ENCODE results near the gene FAM234A.

The FAM234A gene

DNA sequence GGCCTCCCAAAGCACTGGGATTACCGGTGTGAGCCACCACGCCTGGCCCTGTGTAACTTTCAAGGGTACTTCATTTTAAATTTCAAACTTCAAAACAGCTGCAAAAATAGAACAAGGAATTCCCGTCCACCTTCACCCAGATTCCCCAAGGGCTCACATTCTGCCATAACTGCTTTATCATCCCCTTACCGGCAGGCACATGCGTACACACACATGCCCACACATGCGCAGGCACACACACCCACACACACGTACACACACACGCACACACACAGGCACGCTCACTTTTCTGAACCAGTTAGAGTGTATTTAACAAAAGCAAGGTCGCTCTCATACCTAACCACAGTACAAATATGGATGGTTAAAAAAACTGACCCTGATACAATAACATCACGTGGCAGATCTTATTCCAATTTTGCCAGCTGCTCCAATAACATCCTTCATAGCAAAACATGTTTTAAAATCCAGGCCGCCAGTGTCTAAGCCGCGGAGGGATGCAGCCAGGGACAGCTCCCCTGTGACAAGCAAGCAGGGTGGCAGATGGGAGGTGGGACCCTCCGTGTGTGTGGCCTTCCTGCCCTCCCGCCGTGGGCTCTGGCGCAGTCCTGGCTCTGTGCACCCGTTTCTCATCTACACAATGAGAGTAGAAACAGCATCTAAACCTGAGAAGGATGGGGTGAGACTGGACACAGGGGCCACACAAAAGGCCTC lies 71.5 kb downstream of the FAM234A start:
- DNase-seq = no peak

DNA sequence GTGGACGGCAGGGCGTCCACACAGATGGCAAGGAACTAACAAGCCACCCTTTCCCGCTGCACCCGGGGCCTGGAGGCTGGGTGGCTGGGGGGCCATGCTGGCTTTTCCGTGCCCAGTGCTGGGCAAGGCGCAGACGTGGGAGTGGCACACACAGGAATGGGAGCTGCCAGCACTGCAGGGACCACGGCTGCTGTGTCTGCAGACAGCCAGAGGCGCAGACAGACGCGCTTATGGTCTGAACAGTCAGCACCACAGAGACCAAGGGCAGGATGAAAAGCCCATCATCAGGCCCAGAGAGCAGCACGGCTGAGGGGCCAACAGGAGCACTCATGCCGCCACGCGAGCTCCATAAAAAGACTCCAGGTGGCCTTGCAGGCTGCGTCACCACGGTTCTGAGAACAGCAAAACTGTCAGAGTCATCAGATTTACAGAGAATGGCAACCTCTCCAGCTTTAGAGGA lies 72.3 kb downstream of the FAM234A start:
- DNase-seq = no peak

DNA sequence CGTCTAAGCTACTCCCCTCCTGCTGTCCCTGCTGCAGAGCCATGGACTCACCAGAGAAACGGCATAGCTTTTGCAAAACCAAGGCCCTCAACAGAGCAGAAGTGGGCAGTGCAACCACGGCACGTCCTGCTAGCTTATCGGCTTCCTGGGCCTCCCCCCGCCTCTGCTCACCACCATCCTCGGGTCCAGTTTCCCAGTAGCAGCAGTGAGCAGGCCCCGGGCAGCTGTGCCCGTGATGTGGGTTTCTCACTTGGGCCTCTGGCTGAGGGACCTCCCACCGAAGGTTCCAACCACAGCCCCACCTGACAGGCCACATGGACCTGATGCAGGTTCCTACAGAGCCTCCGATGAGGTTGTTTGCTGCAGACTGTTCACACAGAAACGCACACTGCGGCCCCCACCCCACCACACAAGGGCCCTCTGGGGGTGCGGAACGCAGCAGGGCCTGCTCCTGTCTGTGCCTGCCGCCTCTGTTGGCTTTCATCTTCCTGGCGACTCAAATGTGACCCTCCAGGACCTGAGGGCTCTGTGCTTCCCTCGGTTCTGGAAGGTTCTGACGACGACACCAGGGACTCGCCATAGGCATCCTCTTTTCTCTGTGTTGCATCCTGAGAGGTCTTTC lies 73.2 kb downstream of the FAM234A start:
- no peak for DNase-seq

DNA sequence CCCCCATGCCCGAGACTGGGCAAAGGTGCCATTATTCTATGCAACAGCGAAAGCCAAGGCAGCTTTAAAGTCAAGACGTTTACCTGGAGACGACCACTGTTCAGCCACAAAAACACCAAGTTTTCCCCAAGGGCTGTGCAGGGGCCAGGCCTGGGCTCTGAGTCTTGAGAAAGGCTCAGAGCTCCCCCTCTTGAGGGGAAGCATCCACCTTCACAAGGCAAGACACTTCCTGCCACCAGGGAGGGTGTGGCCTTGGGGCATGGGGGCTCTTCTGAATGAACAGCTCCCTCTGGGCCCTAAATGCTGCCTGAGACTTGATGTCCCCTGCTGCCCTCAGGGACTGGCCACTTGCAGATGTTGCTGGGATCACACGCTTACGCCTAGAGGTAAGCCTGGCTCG lies 74.9 kb downstream of the FAM234A start:
- no peak for DNase-seq

DNA sequence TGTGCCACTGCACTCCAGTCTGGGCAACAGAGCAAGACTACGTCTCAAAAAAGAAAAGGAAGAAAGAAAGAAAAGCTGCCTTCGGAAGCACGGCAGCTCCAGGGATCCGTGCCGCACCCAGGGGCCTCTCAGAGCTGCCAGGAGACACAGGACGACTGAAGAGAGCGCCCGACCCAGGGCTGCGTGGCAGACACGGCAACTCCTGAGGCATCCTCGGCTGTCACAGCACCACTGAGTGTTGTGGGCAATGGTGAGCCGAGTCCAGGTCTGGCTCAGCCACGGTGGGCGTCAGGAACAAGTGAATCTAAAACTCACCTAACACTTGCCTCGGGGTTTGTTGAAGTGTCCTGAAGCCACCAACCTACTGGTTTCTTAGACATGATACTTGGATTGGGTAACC lies 77.1 kb downstream of the FAM234A start:
- DNase-seq = no peak

DNA sequence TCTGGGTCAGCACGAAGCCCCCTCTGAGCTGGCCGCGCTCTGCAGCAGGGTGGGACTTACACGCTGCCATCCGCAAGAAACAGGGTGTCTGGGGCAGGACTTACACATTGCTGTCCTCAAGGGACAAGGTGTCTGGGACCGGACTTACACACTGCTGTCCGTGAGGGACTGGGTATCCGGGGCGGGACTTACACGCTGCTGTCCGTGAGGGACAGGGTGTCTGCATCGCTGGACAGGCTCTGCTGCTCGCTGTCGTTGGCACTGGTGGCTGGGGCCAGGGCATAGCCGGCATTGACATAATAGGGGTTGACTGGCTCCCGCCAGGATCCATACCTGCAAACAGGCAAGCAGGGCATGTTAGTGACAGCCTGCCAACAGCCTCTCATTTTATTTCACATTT lies 79.7 kb downstream of the FAM234A start:
- no peak for DNase-seq

DNA sequence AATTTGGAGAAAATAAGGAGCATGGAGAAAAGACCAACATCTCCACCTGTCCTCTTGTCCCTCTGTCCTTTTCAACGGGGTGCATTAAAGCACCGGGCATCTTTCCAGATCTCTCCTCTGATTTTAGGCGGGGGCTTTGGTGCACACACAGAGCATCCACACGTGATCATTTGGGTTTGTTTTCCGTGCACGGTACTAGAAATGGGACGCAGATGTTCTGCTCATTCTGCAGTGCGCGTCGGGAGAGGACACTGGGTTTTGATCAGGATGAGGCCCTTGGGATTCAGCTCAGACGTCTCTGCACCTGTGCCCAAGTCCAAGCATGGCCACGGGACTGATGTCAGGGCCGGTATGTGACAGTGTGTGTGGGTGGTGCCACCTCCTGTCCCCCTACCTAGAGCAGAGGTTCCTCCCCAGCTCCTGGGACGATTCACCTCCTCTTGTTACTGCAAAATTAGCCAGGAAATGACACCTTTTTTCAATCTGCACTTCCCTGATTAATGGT lies 80.2 kb downstream of the FAM234A start:
- DNase-seq = no peak

Measured in NCI-H69 (cell line).